Measurements from ENCODE around the gene PRM2. TPM values are rescaled to one million over a fixed set of nuclear protein-coding genes. Genes with fewer than 3 reads are reported as not detected.

The PRM2 gene
- total RNA-seq, 1 experiment from 2014 or later: not detected

- DNase-seq: peak; percentile 88
- no peak overlapping the region for H3K4ac ChIP-seq (ENCODE audit: low read depth, low read length)
- H4K20me1 ChIP-seq (ENCODE audit: control insufficient read depth, insufficient read depth, insufficient read length): peaks cover 5% of the 10 kb centered on the region
- H3K23ac ChIP-seq (ENCODE audit: insufficient read length, low read depth, low read length): no peak overlapping the region
- H3K4me2 ChIP-seq (ENCODE audit: insufficient read depth, insufficient read length, low read length): peak overlapping the region; percentile 78
- no peak overlapping the region for H3K18ac ChIP-seq (ENCODE audit: insufficient read length, low read depth, low read length)
- no peak overlapping the region for H2BK5ac ChIP-seq (ENCODE audit: insufficient read length, low read length)
- H3K14ac ChIP-seq (ENCODE audit: insufficient read depth, low read length): no peak overlapping the region
- H2BK15ac ChIP-seq (ENCODE audit: low read depth, low read length): no peak overlapping the region
- no peak overlapping the region for H4K8ac ChIP-seq (replicated peaks; ENCODE audit: insufficient read length, low read depth, low read length)
- Mint-ChIP-seq H3K4me3 (peak overlapping the region; percentile 87 to 89), H3K9me3 (no peaks in the 10 kb centered on the region), H3K27ac (0 out of 7 replicates have a peak overlapping the region, but pooled peaks of 1 of the 3 experiments have one; percentile 72), H3K27me3 (ENCODE audit: low read depth) (no peaks in the 10 kb centered on the region; the same call in 1 of the 2 replicates), H3K36me3 (ENCODE audit: insufficient read depth in 1 of 3, low read depth in 3 of 3) (peaks cover 5 to 13% (median 8%) of the 10 kb centered on the region in 3 experiments; a peak in 5 of 7 replicates), H3K4me1 (peaks cover 27 to 31% of the 10 kb centered on the region in 2 experiments)
- H3K4me1 ChIP-seq (ENCODE audit: insufficient read depth, low read length): peaks cover 5% of the 10 kb centered on the region; the same call in 1 of the 2 replicates
- H2BK12ac ChIP-seq (ENCODE audit: insufficient read length, low read depth, low read length): no peak overlapping the region
- H4K5ac ChIP-seq (ENCODE audit: insufficient read length, low read depth, low read length): no peak overlapping the region
- H3K9me3 ChIP-seq (ENCODE audit: control insufficient read depth, low read depth, low read length): no peaks in the 10 kb centered on the region
- H2BK120ac ChIP-seq (ENCODE audit: low read depth, low read length, poor library complexity, severe bottlenecking): no peak overlapping the region
- TF ChIP-seq CTCF (conservative IDR thresholded peaks at IDR 0.05): peak; percentile 79
- H4K91ac ChIP-seq (ENCODE audit: insufficient read length, low read depth, low read length): no peak overlapping the region
- no peak overlapping the region for H2BK20ac ChIP-seq (ENCODE audit: low read depth, low read length, poor library complexity, severe bottlenecking)
- H3K27me3 ChIP-seq (ENCODE audit: insufficient read depth, low read length): no peaks in the 10 kb centered on the region
- H3K27ac ChIP-seq (ENCODE audit: insufficient read length, low read depth, low read length): no peak overlapping the region
- H3K79me1 ChIP-seq (ENCODE audit: insufficient read depth, low read depth, low read length, poor library complexity, severe bottlenecking): no peaks in the 10 kb centered on the region
- no CpG with 5 or more reads among the region's 21 CpGs for WGBS (ENCODE audit: extremely low coverage, insufficient read length, low lambda C conversion rate)
- no peak overlapping the region for H2AK5ac ChIP-seq (ENCODE audit: insufficient read length, low read length)
- peak overlapping the region; percentile 9 for H3K9ac ChIP-seq (ENCODE audit: extremely low read depth, insufficient read length, low read length)
- H3K23me2 ChIP-seq (ENCODE audit: insufficient read length, low read depth, low read length, poor library complexity, severe bottlenecking): peaks cover 9% of the 10 kb centered on the region
- H2AFZ ChIP-seq (ENCODE audit: low read length): no peak overlapping the region
- H3K56ac ChIP-seq (ENCODE audit: insufficient read length, low read depth, low read length): no peak overlapping the region
- H3T11ph ChIP-seq (ENCODE audit: low read length): no peak overlapping the region
- H3K79me2 ChIP-seq (ENCODE audit: insufficient read depth, low read length): peaks cover 10% of the 10 kb centered on the region; the same call in 1 of the 2 replicates
Measured at GRCh38 chr16:11257131-11257938, 18.9 kb downstream of the PRM2 start.

Data from H9 (cell line).